Testis (tissue), 3 donors: ENCODE measurements around the gene ANKRD27. TPM values are rescaled to one million over a fixed set of nuclear protein-coding genes. Genes with fewer than 3 reads are reported as not detected.
"Not testable (repeated sequence)": the region's sequence is repeated elsewhere in the genome, so short reads cannot be mapped to it uniquely, and the experiment has no call there.

ENCODE experiments used
- DNase-seq: peaks from one replicate; pipeline ENCODE4 v3.0.0-alpha.2; 2019
- H3K27ac ChIP-seq, 2 donors: fragments of 200-600 bp; sonication (generic); one replicate each; pipeline ENCODE4 v1.5.1; 2019
- H3K27me3 ChIP-seq: fragments of 200-600 bp; sonication (generic); one replicate; pipeline ENCODE4 v1.5.1; 2019
- H3K36me3 ChIP-seq: fragments of 200-600 bp; sonication (generic); one replicate; pipeline ENCODE4 v1.5.1; 2017; ENCODE audit warnings: low read depth; ENCODE audit errors: missing control alignments
- H3K4me1 ChIP-seq: fragments of 200-600 bp; sonication (generic); one replicate; pipeline ENCODE4 v1.5.1; 2019
- H3K4me3 ChIP-seq, 2 donors: fragments of 200-600 bp; sonication (generic); one replicate each; pipeline ENCODE4 v1.5.1; 2017 to 2019
- H3K9me3 ChIP-seq: fragments of 200-600 bp; sonication (generic); one replicate; pipeline ENCODE4 v1.5.1; 2017
- POLR2A ChIP-seq: fragments of 450-650 bp; IDR thresholded peaks from one replicate; pipeline ENCODE4 v1.6.1; 2017; ENCODE audit warnings: antibody characterized with exemption, mild to moderate bottlenecking, moderate library complexity
- WGBS, 2 donors: methylation state at CpG; one replicate each; pipeline ENCODE4 v1.1.5; 2018; 5-methylcytosine and 5-hydroxymethylcytosine counted together
- intact Hi-C: fragments of 100-400 bp; cut with DNase I; formaldehyde crosslinking; loops from one replicate; pipeline ENCODE4 v1.15.1; 2023; ENCODE audit warnings: low total_unique reads
- polyA plus RNA-seq: library from polyadenylated mRNA; stranded (reverse); fragments of 350-450 nt; fragmentation: Illumina TruSeq; extraction: RNeasy Lipid Tissue Mini Kit (QIAGEN cat#74804); gene quantifications from one replicate; pipeline ENCODE4 v1.2.3, GENCODE V29; 2014; ENCODE audit warnings: low read depth, low replicate concordance; ENCODE audit not compliant: insufficient read depth
- total RNA-seq, 2 donors: library from RNA; depleted of rRNA; stranded (reverse); fragments of >200 nt; gene quantifications; one replicate each; pipeline ENCODE4 v1.2.3, GENCODE V29; 2016
- TF ChIP-seq, protein P1 (sequence below), 3 experiments: fragments of 450-650 bp in 2 of 3; fragments of 200-600 bp in 1 of 3; sonication (generic) in 1 of 3; IDR thresholded peaks; one replicate each; pipeline ENCODE4 v1.5.1; 2016 to 2019; ENCODE audit warnings: antibody characterized with exemption in 3 of 3, mild to moderate bottlenecking in 2 of 3, moderate library complexity in 1 of 3

The ANKRD27 gene
- total and polyA plus RNA-seq, 3 donors from 2014 or later: 34.6 to 54.4 (median 45.8) TPM

DNA sequence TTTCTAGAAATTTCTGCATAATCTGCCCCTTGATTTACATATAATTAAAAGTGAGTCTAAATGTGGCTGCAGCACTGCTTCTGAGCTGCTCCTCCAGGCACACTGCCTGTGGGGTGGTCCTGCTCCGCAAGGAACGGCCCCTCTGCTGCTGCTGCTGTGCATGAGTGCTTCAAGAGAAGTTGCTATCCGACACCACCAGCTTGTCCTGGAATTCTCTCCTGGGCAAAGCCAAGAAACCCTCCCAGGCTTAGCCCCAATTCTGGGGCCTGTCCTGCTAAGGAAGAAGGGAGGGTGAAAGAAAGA, 101.5 kb downstream of the ANKRD27 start:
- Histone ChIP-seq H3K27me3 (no peaks in the 10 kb centered on the region), H3K4me1 (no peaks in the 10 kb centered on the region), H3K4me3 (no peak overlapping the region), H3K9me3 (no peaks in the 10 kb centered on the region), H3K36me3 (no peaks in the 10 kb centered on the region), H3K27ac (no peak overlapping the region)
- TF ChIP-seq, protein P1, sequence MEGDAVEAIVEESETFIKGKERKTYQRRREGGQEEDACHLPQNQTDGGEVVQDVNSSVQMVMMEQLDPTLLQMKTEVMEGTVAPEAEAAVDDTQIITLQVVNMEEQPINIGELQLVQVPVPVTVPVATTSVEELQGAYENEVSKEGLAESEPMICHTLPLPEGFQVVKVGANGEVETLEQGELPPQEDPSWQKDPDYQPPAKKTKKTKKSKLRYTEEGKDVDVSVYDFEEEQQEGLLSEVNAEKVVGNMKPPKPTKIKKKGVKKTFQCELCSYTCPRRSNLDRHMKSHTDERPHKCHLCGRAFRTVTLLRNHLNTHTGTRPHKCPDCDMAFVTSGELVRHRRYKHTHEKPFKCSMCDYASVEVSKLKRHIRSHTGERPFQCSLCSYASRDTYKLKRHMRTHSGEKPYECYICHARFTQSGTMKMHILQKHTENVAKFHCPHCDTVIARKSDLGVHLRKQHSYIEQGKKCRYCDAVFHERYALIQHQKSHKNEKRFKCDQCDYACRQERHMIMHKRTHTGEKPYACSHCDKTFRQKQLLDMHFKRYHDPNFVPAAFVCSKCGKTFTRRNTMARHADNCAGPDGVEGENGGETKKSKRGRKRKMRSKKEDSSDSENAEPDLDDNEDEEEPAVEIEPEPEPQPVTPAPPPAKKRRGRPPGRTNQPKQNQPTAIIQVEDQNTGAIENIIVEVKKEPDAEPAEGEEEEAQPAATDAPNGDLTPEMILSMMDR (IDR thresholded peaks at IDR 0.05): no peak
- intact Hi-C loops: no loop called here
- 62 to 74% methylated on average over 3 of the region's 3 CpGs for whole genome bisulfite sequencing, 2 donors
- DNase-seq: no peak

DNA sequence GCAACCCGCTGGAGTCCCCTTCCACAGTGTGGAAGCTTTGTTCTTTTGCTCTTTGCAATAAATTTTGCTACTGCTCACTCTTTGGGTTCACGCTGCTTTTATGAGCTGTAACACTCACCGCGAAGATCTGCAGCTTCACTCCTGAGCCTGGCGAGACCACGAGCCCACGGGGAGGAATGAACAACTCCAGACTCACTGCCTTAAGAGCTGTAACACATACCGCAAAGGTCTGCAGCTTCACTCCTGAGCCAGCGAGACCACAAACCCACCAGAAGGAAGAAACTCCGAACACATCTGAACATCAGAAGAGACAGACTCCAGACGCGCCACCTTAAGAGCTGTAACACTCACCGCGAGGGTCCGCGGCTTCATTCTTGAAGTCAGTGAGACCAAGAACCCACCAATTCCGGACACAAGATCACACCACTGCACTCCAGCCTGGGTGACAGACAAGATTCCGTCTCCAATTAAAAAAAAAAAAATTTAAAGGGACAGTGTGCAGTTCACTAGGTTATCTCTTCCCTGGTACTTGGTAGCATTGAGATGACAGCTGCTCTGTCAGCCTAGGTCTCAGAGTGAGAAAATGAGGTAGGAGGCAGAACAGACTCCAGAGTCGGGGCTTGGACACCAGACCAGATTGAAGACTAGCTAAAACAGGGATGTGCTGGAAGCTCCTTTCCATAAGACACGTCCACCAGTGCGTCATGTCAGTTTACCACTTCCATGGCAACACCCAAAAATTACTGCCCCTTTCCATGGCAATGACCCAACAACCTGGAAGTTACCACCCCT, 102.1 kb downstream of the ANKRD27 start:
- WGBS, 2 donors: 83 to 88% methylated on average over 21 of the region's 21 CpGs
- H3K9me3 ChIP-seq, H3K27me3 ChIP-seq, intact Hi-C loops, H3K36me3 ChIP-seq, H3K4me1 ChIP-seq, H3K4me3 ChIP-seq, H3K27ac ChIP-seq, DNase-seq: not testable (repeated sequence)

DNA sequence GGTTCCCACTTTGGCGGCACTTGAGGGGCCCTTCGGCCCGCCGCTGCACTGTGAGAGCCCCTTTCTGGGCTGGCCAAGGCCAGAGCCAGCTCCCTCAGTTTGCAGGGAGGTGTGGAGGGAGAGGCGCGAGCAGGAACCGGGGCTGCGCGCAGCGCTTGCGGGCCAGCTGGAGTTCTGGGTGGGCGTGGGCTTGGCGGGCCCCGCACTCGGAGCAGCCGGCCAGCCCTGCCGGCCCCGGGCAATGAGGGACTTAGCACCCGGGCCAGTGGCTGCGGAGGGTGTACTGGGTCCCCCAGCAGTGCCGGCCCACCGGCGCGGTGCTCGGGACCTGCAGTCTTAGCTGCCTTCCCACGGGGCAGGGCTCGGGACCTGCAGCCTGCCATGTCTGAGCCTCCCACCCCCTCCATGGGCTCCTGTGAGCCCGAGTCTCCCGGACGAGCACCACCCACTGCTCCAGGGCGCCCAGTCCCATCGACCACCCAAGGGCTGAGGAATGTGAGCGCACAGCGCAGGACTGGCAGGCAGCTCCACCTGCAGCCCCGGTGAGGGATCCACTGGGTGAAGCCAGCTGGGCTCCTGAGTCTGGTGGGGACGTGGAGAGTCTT, 103.4 kb downstream of the ANKRD27 start:
- H3K27me3 ChIP-seq: not testable (repeated sequence)

DNA sequence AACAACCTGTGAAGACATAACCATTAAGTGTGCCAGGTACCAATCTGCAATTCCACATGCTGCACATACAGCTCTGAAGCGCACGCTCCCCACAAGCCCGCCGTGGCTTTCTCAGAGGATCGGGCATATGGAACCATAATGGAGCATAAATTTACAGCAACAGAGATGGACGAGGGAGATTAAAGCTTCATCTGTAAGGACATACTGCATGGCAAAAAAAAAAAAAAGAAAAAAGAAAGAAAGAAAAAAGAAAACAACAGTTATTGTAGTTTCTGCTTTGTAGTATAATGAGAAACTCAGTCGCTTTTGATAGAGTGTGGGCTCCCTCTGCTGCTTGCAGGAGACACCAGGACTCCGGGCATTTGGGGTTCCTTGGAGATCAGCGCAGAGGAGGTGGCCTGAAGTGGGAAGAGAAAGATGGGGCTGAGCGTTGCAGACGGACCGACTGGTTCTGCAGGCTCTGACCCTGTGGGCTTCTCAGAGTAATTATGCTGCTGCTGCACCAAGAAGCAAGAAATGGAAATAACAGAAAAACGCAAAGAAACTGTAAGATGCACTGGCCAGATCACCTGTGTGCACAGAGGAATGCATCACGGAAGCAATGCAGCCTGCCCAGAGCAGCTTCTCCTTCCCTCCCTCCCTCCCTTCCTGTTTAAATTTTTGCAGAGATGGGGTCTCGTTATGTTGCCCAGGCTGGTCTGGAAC, 104.7 kb downstream of the ANKRD27 start:
- Histone ChIP-seq H3K27me3 (no peaks in the 10 kb centered on the region), H3K27ac (no peak overlapping the region), H3K36me3 (no peaks in the 10 kb centered on the region), H3K4me3 (no peak overlapping the region), H3K4me1 (no peaks in the 10 kb centered on the region), H3K9me3 (no peaks in the 10 kb centered on the region)
- peak; percentile 75 for DNase-seq
- TF ChIP-seq, protein P1 (IDR thresholded peaks at IDR 0.05): peak in 2 of 3 experiments; percentile 35 to 40
- no peak for TF ChIP-seq POLR2A
- 23 to 27% methylated on average over 15 of the region's 15 CpGs for WGBS, 2 donors
- intact Hi-C loops: no loop called here

More for the DNA sequence above, 103.4 kb downstream of the ANKRD27 start:
- H3K4me1 ChIP-seq, DNase-seq, intact Hi-C loops, H3K4me3 ChIP-seq, H3K9me3 ChIP-seq, H3K27ac ChIP-seq, H3K36me3 ChIP-seq: not testable (repeated sequence)
- 69 to 86% methylated on average over 9 to 18 of the region's 36 CpGs for WGBS, 2 donors

DNA sequence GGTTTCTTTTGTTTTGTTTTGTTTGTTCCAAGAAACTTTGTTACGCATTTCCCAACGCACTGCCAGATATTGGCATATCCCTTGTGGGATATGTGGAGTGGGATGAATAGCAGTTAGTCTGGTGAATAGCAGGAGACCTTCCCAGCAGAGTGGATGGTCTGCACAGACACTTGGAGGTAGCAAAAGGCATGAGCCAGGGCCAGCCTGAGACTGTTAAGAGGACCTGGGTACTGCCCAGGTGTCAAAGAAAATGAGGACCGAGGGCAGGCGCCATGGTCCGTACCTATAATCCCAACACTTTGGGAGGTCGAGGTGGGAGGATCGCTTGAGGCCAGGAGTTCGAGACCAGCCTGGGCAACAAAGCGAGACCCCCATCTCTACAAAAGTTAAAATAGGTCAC, 107.5 kb downstream of the ANKRD27 start:
- Histone ChIP-seq H3K27me3 (no peaks in the 10 kb centered on the region), H3K9me3 (no peaks in the 10 kb centered on the region), H3K4me1 (no peaks in the 10 kb centered on the region), H3K27ac (no peak overlapping the region), H3K36me3 (no peaks in the 10 kb centered on the region), H3K4me3 (no peak overlapping the region)
- WGBS, 2 donors: 89 to 95% methylated on average over 9 of the region's 9 CpGs
- no peak for DNase-seq
- TF ChIP-seq POLR2A: no peak
- TF ChIP-seq, protein P1 (IDR thresholded peaks at IDR 0.05): no peak
- intact Hi-C loops: no loop called here
